GM12865 (cell line): Measurements from ENCODE around the gene LAMC3.

ENCODE experiments used
- DNase-seq: peaks from one replicate; pipeline ENCODE4 v3.0.0; 2010; ENCODE audit warnings: low read depth
- H3K4me3 ChIP-seq: 2 replicates; pipeline ENCODE4 v1.5.1; 2011; ENCODE audit warnings: mild to moderate bottlenecking, low read depth, low read length, control low read depth
- TF ChIP-seq, protein P1 (sequence below): IDR thresholded peaks from 2 replicates; pipeline ENCODE4 v1.5.1; 2011; ENCODE audit warnings: low read length, control low read depth, low read depth, inconsistent platforms; ENCODE audit not compliant: insufficient read depth; ENCODE audit errors: missing control alignments

Gene LAMC3

DNA sequence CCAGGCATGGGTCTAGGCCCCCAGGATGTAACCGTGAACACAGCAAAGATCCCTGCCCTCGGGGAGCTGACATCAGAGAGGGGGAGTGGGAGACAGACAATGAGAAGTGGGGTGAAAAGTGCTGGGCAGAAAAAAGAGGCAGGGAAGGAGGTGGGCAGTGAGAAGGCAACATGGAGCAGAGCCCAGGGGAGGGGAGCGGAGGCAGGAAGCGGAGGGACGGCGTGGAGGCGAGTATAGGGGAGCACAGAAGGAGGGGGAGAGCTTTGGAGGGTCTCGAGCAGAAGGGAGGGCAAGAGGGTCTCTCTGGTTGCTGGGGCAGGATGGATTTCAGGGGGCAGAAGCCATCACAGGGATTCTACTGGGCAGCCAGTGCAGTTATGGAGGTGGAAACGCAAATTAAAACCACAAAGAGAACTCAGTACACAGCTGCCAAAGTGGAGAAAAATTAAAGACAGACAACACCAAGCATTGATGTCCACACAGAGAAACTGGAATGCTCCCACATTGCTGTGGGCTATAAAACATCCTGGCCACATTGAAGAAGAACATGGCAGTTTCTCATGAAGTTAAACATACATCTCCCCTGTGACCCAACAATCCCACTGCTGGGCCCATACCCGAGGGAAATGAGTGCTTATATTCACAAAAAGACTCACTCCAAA is 21.1 kb upstream of the LAMC3 start:
- no peak overlapping the region for H3K4me3 ChIP-seq
- TF ChIP-seq, protein P1, sequence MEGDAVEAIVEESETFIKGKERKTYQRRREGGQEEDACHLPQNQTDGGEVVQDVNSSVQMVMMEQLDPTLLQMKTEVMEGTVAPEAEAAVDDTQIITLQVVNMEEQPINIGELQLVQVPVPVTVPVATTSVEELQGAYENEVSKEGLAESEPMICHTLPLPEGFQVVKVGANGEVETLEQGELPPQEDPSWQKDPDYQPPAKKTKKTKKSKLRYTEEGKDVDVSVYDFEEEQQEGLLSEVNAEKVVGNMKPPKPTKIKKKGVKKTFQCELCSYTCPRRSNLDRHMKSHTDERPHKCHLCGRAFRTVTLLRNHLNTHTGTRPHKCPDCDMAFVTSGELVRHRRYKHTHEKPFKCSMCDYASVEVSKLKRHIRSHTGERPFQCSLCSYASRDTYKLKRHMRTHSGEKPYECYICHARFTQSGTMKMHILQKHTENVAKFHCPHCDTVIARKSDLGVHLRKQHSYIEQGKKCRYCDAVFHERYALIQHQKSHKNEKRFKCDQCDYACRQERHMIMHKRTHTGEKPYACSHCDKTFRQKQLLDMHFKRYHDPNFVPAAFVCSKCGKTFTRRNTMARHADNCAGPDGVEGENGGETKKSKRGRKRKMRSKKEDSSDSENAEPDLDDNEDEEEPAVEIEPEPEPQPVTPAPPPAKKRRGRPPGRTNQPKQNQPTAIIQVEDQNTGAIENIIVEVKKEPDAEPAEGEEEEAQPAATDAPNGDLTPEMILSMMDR = no peak
- no peak for DNase-seq

DNA sequence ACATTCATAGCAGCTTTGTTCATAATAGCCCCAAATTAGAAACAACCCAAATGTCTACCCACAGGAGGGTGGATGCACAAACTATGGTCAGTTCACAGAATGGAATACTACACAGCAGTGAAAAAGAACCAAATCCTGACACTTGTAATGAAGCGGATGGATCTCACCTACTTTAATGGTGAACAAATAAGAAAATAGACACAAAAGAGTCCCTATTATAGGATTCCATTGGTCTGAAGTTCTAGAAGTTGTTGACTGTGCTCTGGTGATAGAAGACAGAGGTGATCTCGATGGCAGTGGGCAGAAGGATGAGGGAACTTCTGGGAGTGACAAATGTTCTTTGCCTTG is 20.6 kb upstream of the LAMC3 start:
- H3K4me3 ChIP-seq = no peak overlapping the region
- no peak for DNase-seq
- TF ChIP-seq, protein P1 = no peak

DNA sequence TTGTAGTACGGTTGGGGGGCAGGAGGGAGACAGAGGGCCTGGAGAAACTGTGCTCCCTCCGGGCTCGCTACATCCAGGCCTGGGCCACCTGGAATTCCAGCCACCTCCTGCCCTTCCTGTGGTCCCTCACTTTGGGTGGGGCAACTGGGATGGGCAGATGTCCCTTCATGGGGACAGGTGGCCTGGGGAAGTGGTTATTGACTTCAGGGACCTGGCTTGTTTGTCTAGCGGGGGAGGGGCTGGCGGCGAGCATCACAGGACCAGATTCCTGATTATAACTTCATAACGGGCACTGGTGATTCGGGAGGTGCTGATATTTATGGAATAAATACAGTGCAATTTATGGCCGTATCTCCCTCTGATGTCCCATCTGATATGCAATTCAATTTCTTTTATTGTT is 20.1 kb upstream of the LAMC3 start:
- DNase-seq = no peak
- TF ChIP-seq, protein P1 = no peak
- no peak overlapping the region for H3K4me3 ChIP-seq

DNA sequence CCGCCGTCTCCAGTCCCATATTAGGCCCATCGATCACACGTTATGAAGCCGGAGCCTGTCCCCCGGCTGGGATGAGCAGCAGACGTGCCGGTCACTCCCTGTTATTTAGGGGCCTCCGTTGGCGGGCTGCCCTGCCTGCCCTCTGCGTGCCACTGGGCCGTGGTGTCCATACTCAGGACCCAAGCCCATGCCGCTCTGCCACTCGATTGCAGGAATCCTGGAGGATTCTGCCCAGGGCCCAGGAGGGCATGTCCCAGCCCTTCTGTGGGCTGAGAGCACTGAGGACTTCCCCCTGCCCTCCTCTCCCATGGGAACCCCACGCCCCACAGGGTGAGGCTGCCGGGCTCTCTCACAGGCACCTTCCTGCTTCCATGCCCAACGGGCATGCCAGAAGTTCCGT is 19.6 kb upstream of the LAMC3 start:
- TF ChIP-seq, protein P1 = no peak
- no peak for DNase-seq
- H3K4me3 ChIP-seq = no peak overlapping the region

DNA sequence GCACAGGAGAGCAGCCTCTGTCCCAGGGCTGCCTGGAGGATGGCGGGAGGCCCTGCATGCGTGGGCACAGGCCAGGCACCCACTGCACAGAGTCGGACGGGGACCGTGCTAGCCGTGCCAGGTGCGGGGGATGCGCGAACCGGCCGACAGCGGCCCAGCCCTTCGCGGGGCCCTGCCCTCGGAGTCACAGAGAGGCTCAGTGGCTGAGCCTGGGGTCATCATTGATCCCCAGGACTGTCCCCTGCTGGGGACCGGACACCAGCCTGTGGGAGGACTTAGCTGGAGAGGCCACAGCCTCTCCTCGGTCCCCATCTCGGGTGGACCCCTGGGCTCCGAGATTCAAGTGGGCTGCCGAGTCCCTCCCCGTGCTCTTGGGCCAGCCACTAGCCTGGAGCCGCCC is 19.1 kb upstream of the LAMC3 start:
- H3K4me3 ChIP-seq = no peak overlapping the region
- DNase-seq = no peak
- TF ChIP-seq, protein P1 = no peak

DNA sequence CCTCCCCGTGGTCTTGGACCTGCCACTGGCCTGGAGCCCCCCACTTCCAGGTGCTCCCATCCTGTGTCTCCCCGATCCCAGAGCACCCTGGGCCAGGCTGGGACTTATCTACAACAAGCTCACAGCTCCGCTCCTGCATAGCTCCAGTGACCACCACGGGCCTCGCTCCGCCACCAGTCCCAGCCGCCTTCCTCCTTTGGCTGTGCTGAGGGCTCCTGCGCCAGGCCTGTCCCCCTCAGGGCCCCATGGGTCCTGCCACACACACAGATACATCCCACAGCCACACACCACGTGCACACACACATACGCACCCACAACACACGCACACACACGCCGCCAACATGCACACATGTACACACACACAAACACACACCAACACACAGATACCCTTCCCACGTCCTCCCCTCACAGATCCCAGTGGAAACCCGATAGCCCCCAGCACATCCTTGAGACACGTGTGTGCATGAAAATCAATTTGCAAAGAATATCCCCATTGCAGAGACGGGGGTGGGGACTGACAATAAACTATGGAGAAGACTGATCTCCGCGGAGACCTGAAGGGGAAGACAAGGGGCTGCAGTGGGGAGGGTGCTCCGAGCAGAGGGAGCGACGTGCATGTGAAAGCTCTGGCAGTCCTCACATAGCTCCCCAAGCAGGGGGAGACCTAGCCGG is 18.5 kb upstream of the LAMC3 start:
- no peak for DNase-seq
- TF ChIP-seq, protein P1 = no peak
- no peak overlapping the region for H3K4me3 ChIP-seq
